ENCODE results near the gene PKIG.

Gene PKIG

GRCh38 chr20:44596876-44597275 lies 14.5 kb downstream of the PKIG start:
- no peak for DNase-seq (ENCODE audit: low spot score)

- DNase-seq (ENCODE audit: low spot score) = no peak
Observed at GRCh38 chr20:44597516-44597915, 15.1 kb downstream of the PKIG start.

GRCh38 chr20:44597930-44598329 lies 15.6 kb downstream of the PKIG start:
- no peak for DNase-seq (ENCODE audit: low spot score)

- no peak for DNase-seq (ENCODE audit: low spot score)
Observed at GRCh38 chr20:44598423-44599305, 16.3 kb downstream of the PKIG start.

- DNase-seq (ENCODE audit: low spot score) = no peak
Observed at GRCh38 chr20:44599715-44600114, 17.3 kb downstream of the PKIG start.

GRCh38 chr20:44600301-44600700 lies 17.9 kb downstream of the PKIG start:
- no peak for DNase-seq (ENCODE audit: low spot score)

- DNase-seq (ENCODE audit: low spot score) = no peak
Observed at GRCh38 chr20:44600758-44601201, 18.4 kb downstream of the PKIG start.

GRCh38 chr20:44601236-44601671 lies 18.9 kb downstream of the PKIG start:
- no peak for DNase-seq (ENCODE audit: low spot score)

- DNase-seq (ENCODE audit: low spot score) = no peak
Observed at GRCh38 chr20:44601801-44602204, 19.4 kb downstream of the PKIG start.

- no peak for DNase-seq (ENCODE audit: low spot score)
Observed at GRCh38 chr20:44603327-44603726, 20.9 kb downstream of the PKIG start.

- DNase-seq (ENCODE audit: low spot score) = no peak
Observed at GRCh38 chr20:44606725-44607441, 24.5 kb downstream of the PKIG start.

- no peak for DNase-seq (ENCODE audit: low spot score)
Observed at GRCh38 chr20:44609006-44609515, 26.7 kb downstream of the PKIG start.

- DNase-seq (ENCODE audit: low spot score) = peak; percentile 78
Observed at GRCh38 chr20:44609516-44610312, 27.3 kb downstream of the PKIG start.

GRCh38 chr20:44610313-44610962 lies 28.1 kb downstream of the PKIG start:
- peak; percentile 20 for DNase-seq (ENCODE audit: low spot score)

- no peak for DNase-seq (ENCODE audit: low spot score)
Observed at GRCh38 chr20:44613575-44613974, 31.2 kb downstream of the PKIG start.

GRCh38 chr20:44614525-44614924 lies 32.1 kb downstream of the PKIG start:
- no peak for DNase-seq (ENCODE audit: low spot score)

GRCh38 chr20:44615169-44615791 lies 32.9 kb downstream of the PKIG start:
- DNase-seq (ENCODE audit: low spot score) = no peak

GRCh38 chr20:44615876-44616603 lies 33.7 kb downstream of the PKIG start:
- no peak for DNase-seq (ENCODE audit: low spot score)

- DNase-seq (ENCODE audit: low spot score) = no peak
Observed at GRCh38 chr20:44616604-44616964, 34.2 kb downstream of the PKIG start.

- DNase-seq (ENCODE audit: low spot score) = peak; percentile 46
Observed at GRCh38 chr20:44618318-44618731, 35.9 kb downstream of the PKIG start.
